Stimulated activated CD4-positive, alpha-beta T cell treated with anti-CD3 and anti-CD28 coated beads, Interleukin-1b, Interleukin-23, amount 100 ng/mL, for 1 hour (primary cell): Measurements from ENCODE around the gene HSPH1.

Experiments
- DNase-seq, 2 donors: peaks; one replicate each; pipeline ENCODE4 v3.0.0-alpha.2; 2020; ENCODE audit warnings: low read depth in 2 of 2

Gene HSPH1

DNA sequence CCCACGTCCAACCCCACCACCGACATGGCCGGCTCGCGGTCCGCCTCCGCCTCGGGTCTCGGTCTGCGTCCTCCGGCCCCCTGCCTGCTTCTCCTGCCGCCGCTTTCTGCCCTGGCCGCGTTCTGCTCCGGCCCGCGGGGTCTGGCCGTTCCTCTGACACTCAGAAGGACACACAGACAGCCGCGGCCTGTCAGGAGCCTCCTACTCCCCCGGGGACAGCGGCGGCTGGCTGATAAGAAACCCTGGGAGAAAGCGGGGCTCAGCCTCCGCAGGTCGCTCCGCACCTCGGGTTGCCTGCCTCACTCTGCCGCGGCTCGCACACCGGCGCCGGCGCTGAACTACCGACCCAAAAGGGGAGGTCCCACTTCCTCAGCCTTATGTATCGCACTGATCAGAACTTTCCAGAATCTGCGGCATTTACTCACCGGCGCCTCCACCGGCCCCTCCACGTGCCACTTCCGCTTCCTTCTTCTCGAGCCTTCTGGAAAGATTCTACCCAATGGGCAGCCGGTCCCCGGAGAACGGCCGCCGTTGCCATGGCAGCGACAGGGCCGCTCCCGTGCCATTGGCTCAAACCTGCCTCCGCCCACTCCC is at the start of gene HSPH1:
Gene HSPH1, minus strand, starts transcription at position 348 of the 594 bp plus-strand sequence. Its CDS starts 322 bp downstream, at position 26.
- peak; percentile 91 to 96 for DNase-seq

DNA sequence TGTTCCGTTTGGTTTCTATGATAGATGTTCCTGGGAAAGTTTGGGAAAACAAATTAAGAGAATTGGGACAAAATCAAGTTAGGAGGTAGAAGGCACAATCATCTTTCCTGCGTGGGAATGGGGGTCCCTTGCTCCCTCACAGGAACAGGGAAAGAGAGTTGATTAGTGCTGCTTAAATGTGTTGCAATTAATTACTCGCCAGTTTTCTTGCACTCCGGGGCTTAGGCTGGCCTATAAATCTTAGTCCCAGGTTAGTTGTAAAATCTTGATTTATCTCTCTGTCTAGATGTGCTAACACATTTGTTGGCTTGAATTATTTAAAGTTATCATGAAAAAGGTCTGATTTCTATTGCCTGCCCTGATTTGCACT is 48.1 kb upstream of the HSPH1 start:
- DNase-seq: no peak

DNA sequence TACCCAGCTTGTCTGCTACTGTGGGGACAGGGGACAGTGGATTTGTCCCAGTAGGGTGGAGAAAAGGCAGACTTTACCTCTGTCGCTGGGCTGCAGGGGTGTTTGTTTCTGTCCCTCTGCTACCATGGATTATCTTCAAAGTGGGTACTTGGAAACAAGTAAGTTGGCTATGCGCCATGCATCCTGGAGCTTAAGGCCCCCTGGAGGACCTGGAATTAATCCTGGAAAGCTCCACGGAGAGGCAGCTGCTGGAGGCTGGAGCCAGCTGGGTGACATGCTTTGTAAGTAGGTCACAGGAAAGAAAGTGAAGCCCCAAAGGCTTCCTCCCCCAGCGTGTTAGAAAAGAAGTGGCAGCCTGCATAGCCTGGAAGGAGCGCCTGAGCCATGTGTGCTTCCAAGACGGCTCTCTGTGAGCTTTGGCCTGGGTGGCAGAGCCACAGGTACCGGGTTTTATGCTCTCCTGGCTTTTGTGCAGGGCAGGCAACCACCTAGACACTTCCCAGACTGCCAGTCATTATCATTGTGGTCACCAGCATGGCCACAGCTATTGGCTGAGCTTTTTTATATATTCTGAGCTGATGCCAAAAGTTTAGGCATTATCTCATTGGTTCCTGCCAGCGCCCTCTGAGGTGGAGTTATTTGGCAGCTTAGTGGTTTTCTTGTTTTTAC is 47.6 kb upstream of the HSPH1 start:
- DNase-seq: no peak

DNA sequence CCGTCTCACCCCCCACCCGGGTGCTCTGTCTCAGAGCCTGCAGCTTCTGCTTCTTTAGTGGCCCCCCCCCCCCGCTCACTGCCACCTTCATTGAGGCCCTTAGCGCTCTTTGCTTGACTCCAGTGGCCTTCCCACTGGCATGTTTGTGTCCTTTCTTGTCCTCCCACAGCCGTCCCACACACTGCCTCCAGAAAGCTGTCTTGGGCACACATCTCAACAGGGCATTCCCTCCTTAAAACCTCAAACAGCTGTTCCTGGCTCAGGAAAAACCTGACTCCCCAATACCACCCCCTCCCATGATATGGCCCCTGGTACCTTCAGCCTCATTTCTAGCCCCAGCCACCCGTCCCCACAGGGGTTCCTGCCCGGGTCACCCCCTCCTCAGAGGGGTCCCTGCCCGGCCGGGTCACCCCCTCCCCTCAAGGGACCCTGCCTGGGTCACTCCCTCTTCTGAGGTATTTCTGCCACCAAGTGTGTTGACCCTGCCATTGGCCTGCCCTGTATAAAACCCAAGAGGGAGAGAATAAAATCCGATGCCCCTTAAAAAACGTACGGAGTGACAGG is 46.9 kb upstream of the HSPH1 start:
- DNase-seq: no peak

DNA sequence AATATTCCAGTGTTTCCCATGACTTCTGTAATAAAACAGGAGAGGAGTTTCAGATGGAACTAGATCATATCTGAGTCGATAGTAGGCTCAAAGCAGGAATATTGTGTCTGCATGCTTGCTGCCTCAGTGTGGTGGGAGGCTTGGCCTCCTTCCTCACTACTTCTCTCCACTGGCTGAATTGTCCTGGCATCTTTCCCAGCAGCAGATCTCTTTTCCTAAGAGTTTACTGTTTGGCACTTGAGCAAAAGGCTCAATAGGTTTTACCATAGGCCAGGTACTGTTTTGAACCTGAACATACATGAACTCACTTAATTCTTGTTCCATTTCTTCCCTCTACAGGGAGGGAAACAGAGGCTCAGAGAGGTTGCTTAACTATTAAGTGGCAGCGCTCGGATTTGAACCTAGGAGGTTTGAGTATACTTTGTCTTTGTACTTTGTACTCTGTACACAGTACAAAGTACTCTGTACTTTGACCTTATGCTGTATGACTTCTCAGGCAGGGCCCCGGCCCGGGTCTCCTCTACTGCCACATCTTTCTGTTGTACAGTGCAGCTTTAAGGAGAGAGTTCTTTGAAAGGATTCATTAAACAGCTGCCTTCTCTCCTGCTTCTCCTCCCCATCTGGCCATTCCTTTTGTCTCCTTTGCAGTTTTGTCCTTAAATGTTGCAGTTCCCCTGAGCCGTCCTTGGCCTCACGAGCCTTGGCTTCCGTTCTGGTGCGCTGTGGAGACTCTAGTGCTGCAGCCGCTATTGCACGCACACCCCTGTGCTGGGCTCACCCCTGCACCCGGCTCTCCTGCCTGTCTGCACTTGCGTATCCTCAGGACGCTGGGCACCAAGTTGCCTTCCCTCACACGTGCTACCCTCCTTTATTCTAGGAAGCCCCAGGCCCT is 46.2 kb upstream of the HSPH1 start:
- DNase-seq: no peak

DNA sequence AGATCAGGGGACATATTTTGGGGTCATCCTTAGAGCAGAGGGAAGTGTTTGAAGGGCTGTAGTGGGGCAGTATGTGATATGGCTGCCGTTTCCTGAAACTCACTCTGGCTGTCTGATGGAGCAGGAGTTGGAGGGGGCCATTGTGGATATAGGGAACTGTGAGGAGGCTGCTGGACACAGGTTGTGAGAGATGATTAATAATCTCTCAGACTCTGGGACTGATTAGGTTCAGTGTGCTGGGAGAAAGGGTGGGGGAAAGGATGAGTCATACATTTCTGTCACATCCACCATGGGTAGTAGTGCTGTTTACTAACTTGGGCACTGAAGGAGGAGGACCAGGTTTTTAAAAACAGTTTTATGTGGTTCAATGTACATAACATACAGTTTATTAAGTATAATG is 42.9 kb upstream of the HSPH1 start:
- DNase-seq: no peak

DNA sequence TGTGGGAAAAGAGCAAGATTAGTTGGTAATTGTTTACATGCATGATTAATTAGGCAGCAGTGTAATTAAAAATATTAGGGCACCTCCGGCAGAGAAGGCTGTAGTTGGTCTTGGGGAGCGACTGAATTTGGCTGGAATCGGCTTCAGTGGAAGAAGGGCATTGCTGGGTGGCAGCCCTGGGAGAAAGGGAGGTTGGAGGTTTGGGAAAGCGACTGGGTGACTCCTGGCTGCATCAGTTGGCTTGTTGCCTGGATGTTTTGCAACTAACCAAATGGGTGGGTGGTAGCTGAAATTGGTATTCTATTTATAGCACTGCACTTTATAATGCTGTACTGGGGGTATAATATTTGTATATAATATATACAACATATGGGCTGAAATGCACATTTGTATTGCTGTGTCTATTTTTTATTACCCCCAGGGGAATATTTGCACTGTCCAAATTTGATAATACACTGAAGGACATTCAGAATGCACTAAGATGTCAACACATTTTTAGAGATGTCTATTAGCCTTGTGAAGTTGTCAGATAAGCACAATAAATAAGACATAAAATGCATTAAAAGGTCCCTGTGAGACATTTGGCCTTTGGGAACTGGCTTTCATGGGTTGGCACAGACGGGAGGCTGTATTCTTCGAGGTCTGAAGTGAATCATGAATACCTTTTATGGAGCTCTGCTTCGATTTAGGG is 39.8 kb upstream of the HSPH1 start:
- no peak for DNase-seq

DNA sequence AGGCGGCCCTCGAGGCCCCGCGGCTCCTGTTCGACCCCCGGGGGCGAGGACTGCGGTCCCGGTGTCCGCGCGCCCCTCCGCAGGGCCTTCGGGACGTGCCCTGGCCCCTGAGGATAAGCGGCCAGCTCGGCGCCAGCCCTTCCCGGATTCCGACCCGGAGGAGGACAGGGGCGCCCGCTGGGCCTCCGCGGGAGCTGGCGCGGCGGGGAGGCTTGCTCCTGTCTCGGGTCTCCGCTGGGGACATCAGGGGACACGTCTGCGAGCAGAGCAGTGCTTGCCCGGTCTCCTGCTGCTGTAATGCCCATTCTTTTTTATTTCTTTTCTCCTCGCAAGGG is 38.9 kb upstream of the HSPH1 start:
- peak in 1 of 2 donors; percentile 7 for DNase-seq

DNA sequence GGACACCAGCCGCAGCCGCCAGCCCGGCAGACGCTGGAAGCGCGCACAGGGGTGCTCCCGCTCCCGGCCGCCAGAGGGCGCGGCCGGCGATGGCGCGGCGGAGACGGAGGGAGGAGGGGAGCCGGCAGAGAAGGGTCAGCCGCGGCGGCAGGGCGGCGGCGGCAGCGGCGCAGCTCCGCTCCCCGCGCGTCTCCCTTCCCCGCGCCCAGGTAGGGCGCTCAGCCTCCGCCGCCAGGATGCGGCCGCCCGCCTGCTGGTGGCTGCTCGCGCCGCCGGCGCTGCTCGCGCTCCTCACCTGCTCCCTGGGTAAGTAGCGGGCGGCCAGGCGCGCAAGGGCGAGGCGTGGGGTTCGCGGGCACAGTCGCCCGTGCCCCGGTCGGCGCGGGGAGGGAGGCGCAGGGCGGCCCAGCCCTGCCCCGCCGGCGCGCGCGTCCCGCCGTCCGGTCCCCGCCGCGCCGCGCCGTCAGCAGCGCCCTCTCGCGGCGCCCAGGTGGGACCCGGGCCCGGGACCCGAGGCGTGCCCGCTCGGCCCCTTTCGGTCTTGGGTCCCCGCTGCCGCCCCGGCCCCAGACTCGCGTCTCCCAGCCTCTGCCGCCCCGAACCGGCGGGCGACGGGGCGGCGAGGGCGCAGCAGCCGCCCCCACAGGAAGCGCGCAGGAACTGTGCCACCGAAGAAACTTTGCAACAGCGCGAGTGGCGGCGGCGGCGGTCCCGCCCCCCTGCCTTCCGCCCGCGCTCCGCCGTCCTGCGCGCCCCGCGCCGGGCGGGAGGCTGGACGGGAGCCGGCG is 38.3 kb upstream of the HSPH1 start, which contains the start of gene B3GLCT:
Gene B3GLCT, plus strand, starts transcription at position 127 of the 788 bp plus-strand sequence. Its CDS starts 110 bp downstream, at position 237.
- DNase-seq: peak; percentile 54 to 58

DNA sequence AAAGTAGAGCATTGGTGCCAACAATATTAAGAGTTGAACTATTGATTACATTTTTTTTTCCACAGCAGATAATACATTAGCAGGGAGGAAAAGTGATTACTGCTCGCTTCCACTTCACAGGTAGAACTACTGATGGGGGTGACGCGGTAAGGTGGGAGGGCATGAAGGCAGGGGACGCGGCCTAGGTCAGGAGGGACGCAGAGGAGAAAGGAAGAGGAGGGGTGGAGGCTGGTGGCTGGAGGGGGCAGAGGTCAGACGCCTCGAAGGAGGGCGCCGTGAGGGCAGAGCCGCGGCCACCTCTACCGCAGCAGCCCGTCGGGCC is 37.8 kb upstream of the HSPH1 start:
- no peak for DNase-seq

DNA sequence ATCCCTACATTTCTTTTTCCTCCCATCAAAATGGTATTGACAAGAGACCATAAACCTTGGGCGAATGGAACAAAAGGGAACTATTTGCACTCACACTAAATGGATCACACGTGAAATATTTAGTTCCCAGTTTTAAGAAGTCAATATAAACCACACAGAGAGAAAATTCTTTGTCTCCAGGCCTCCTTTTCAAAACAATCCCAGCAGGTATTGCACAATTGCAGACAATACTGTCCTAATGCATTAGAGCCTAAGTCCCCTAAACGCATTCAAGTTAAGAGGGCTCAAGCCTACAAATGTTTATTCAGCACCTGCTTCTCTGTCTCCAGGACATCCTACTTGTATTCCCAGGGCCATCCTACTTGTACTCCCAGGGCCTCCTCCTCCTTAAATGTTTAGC is 36.8 kb upstream of the HSPH1 start:
- DNase-seq: no peak

DNA sequence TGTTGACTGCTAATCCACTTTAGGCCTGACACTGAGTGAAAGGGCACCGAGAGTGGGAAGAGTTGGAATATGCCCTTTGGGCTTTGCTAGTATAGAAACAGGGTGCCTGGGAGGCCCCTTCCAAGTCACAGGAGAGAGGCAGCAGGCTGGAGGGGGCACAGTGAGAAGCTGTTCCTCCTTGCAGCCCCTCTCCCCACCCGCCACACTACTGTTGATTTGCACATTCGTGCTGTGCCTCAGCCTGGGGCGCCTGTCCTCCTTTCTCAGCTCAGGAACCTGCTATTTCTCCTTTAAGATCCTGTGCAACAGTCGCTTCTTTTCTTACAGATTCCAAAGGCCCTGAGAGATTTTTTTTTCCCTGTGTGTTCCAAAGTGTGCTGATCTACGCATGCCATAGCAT is 35.3 kb upstream of the HSPH1 start:
- DNase-seq: no peak

DNA sequence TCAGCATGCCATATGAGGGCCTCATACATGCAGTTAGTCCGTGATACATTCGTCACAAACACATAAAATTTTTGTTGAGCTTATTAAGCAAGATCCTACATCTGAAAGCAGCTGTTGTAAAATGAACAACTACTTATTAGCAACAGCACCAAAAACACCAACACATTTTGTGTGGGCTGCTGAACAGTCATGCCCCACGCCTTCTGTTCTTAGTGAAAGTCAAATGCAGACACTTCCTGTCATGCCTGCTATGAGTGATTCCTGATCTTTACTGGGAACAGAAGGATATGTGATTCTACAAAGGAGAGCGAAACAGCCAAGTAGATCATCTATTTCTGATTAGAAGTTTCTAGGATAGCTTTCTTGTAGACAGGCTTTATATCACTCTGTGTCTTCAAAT is 33.9 kb upstream of the HSPH1 start:
- DNase-seq: no peak

DNA sequence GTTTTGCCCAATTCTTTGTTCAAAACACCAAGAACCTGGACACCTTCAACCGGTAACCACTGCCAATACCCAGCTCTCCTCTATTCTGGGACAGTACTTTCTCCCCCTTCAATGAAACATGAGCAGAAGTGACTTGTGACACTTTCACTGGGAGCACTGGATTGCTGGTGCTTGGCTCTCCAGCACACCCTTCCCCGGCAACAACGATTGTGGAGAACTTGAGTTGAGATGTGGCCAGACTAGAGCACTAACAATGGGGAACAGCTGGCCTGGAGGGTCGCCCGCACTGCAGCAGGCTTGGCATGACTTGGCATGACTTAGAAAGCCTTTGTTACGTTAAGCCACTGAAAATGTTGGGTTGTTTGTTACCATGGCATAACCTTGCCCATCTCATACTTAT is 30.6 kb upstream of the HSPH1 start:
- no peak for DNase-seq

DNA sequence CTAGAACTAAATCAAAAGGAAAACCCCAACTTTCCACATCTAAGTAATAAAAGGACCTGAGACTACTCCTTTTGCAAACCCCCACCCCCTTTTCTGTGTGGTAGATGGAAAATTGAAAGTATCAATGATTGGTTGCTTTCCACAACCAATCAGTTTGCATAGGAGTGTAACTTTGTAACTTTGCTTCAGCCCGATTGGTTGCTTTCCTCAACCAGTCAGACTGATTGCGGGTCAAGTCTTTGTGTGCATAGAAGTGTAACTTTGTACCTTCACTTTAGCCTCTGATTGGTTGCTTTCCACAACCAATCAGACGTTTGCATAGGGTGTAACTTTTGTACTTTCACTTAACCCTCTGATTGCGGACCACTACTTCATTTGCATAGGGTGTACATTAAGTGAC is 30.0 kb upstream of the HSPH1 start:
- DNase-seq: no peak

DNA sequence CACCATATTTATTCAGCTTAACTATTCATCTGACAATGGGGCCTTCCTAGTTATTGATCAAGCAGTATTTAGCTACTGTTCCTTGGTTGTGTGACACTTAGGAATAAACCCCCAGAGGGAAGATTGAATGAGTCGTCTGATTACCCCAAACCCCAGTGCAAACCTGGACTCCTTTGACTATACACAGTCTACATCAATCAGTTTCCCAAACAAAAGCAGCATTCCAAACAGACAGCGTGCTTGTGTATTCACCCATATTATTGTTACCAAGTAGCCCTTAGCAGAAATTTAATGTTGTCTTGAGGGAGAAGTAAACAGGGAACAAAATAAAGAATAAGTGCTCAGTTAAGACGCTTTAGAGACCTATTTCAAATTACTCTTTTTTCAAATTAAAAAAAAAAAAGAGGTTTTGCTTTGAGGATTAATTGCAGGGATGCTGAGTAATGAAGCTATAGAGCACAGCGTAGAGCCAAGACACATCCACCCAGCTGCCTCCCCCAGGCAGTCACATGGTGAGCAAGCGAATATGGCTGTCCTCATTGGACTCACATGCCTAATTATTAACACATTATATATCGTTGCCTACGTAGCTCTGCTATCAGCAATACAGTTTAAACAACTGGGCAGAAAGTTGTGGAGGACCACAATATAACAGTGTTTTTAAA is 23.4 kb upstream of the HSPH1 start:
- DNase-seq: no peak

DNA sequence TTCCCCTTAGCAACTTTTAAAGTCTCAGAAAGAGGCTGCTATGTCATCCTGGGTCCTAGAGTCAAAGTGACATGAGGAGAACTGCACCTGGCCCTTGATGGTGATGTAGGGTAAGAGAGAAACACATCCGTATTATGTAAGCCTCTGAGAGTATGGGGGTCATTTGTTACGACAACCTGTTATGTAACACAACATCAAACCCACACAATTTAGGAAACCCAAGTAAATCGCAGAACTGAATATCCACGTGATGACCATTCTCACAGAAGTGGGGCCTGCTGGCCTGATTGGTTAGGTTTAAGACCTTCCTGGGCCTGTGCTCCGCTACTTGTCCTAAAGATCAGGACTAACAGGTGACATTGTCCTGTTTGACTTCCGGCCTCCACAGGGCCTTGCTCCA is 22.7 kb upstream of the HSPH1 start:
- no peak for DNase-seq

DNA sequence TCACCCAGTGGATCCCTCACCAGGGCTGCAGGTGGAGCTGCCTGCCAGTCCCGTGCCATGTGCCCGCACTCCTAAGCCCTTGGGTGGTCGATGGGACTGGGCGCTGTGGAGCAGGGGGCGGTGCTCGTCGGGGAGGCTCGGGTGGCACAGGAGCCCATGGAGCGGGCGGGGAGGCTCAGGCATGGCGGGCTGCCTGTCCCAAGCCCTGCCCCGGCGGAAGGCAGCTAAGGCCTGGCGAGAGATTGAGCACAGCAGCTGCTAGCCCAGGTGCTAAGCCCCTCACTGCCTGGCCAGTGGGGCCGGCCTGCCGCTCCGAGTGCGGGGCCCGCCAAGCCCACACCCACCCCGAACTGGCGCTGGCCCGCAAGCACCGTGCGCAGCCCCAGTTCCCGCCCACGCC is 21.3 kb upstream of the HSPH1 start:
- no peak for DNase-seq

DNA sequence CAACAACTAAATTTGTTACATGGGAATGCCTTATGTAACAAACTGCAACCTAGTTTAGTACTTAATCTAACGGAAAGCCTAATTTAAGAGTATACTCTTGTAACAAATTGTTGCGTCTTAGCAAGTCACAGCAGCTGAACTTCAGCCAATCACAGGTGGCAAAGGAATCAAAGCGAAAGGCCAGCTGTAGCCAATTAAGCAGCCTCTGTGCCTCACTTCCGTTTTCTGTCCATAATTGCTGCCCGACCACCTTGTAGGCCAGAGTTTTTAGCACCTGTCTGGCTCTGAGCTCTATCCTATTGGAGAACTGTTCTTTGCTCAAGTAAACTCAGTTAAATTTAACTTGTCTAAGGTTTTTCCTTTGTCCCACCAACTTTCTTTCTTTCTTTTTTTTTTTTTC is 18.1 kb upstream of the HSPH1 start:
- DNase-seq: no peak

DNA sequence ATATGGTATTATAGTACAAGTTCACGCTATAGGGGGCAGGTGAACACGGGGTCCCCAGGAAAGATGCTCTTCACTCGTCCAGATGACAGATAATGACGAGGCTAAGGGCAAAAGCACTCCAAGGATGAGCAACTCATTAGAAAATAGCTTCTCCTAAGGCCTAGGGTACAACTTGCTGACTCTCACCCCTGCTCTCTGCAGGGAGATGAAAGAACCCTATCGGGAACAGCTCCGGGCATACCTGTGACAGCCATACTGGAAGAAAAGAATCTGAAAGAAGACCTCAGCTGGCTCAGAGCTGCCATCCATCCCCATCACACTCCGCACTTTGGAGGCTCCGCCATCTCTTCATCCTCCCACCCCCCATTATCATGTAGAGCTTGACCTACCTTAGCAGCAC is 17.5 kb upstream of the HSPH1 start:
- no peak for DNase-seq
